ENCODE data around the gene NDUFB11.

- no peak for TF ChIP-seq CTCF (IDR thresholded peaks at IDR 0.05)
- TF ChIP-seq EP300 (IDR thresholded peaks at IDR 0.05), result no peak
- no peak for TF ChIP-seq POLR2AphosphoS5 (IDR thresholded peaks at IDR 0.05)
Observed at GRCh38 chrX:47146121-47146935, 1.8 kb upstream of the NDUFB11 start.
